DOHH2 (cell line): Measurements from ENCODE around the gene NHERF2.

Experiments
- EZH2phosphoT487 ChIP-seq: fragments of 200-600 bp; sonication (generic); IDR thresholded peaks from 2 replicates; pipeline ENCODE4 v1.6.1; 2017; ENCODE audit warnings: borderline replicate concordance, mild to moderate bottlenecking, antibody characterized with exemption, low read length, moderate library complexity, mixed read lengths
- TF ChIP-seq, protein P1 (sequence below): fragments of 200-600 bp; sonication (generic); IDR thresholded peaks from one replicate; pipeline ENCODE4 v1.5.1; 2014; ENCODE audit warnings: antibody characterized with exemption, mild to moderate bottlenecking, low read depth, low read length; ENCODE audit not compliant: poor library complexity, severe bottlenecking

GRCh38 chr16:2046893-2047329 lies 20.2 kb downstream of the NHERF2 start:
- TF ChIP-seq, protein P1, sequence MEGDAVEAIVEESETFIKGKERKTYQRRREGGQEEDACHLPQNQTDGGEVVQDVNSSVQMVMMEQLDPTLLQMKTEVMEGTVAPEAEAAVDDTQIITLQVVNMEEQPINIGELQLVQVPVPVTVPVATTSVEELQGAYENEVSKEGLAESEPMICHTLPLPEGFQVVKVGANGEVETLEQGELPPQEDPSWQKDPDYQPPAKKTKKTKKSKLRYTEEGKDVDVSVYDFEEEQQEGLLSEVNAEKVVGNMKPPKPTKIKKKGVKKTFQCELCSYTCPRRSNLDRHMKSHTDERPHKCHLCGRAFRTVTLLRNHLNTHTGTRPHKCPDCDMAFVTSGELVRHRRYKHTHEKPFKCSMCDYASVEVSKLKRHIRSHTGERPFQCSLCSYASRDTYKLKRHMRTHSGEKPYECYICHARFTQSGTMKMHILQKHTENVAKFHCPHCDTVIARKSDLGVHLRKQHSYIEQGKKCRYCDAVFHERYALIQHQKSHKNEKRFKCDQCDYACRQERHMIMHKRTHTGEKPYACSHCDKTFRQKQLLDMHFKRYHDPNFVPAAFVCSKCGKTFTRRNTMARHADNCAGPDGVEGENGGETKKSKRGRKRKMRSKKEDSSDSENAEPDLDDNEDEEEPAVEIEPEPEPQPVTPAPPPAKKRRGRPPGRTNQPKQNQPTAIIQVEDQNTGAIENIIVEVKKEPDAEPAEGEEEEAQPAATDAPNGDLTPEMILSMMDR = no peak
- TF ChIP-seq EZH2phosphoT487 = no peak
